GM18517 (cell line): ENCODE results near the gene ZCCHC18.
"Not testable (repeated sequence)": the region's sequence is repeated elsewhere in the genome, so short reads cannot be mapped to it uniquely, and the experiment has no call there.

ENCODE experiments used
- ATAC-seq: cut with Tn5 transposase; IDR thresholded peaks from one replicate; pipeline ENCODE4 v1.9.1; 2021; ENCODE audit warnings: mild to moderate bottlenecking, moderate library complexity; ENCODE audit not compliant: unreplicated experiment

ZCCHC18 gene

DNA sequence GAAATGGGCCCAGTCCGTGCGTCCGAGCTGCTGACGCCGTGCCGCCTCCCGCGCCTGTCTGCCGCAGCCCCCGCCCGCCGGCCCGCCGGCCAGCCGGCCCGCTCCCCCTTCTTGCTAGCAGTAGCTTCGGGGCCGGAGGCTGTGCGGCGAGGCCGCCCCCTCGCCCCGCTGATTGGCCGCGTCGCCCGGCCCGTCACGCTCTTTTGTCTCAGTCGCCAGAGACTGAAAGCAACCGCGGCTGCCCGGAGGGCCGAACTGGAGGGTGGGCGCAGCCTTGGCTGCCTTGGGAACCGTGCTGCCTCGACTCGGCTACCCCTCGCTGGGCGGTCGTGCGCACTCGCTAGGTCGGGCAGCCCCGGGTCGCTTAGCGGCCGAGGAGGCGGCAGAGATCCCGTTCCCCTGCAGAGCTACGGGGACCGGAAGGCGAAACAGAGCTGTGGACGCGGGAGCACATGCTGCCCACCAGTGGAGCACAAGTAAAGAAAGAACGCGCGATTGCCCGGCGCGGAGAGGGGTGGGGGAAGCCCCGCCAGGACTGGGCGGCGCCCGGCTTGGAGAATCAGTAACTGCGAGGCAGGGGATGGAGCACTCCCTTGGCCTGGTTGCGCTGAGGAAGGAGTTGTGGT, at the start of gene ZCCHC18:
TSS of gene ZCCHC18 (plus strand) at position 198 of the 626 bp plus-strand sequence. CDS start 1,589 bp downstream, outside the sequence.
- peak; percentile 71 for ATAC-seq

DNA sequence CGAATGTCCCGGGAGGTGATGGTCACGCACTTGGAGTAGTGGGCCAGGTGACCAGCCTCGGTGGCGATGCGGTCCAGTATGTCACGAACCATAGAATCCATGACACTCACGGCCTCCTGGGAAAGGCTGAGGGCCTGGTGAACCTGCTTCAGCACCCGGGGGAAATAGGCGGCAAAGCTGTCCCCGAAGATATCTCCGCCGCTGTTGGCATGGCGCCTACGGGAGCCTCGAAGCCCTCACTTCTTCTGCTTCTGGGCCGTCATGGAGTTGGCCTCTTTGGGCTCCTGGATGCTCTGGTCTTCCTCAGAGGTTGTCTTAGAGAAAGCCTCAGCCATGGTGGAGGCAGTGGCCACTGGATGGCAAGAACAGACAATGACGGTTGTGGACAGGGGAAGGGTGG, 49.7 kb upstream of the ZCCHC18 start:
- not testable (repeated sequence) for ATAC-seq

GRCh38 chrX:104075778-104076445, 36.4 kb upstream of the ZCCHC18 start, which contains the start of gene TMSB15C:
Gene TMSB15C, minus strand, starts transcription at chrX:104076236.
- peak; percentile 97 for ATAC-seq

- not testable (repeated sequence) for ATAC-seq
These were observed 34.5 kb upstream of the ZCCHC18 start for GRCh38 chrX:104077854-104078253.

- ATAC-seq = no peak
These were observed 28.3 kb upstream of the ZCCHC18 start for GRCh38 chrX:104084063-104084462.

DNA sequence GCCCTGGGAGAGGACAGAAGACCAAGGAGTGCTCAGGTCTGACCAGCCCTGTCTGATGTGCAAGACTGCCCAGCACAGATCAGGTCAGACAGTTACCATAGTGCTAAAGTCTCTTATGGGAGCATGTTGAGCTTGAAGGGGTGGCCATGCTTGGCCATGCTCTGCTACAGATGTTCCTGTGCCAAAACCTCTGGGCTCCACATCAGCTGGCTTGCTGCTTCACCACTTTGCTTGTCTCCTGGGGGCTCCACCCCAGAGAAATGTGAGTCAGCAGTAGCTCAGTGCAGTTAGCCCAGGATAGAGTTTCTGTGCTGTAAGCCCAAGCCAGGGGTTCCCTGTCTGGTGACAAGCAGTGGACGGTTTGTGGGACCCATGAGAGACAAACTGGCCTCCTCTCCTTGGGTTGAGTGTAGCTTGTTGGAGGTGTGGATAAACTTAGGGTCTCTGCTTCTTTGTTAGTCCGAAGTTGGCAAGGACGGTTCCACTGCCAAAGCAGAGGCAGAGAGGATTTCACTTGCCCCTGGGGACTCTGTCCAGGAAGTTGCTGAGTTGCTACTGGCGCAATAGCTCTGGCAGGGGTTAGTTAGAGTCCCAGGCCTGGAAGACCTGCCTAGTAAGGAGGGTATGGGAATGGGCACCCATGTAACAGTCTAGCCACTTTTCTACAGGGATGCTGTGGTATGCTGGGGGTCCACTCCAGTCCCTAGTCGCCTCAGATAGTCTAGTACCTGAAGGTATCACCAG, 27.6 kb upstream of the ZCCHC18 start:
- ATAC-seq = no peak

- no peak for ATAC-seq
These were observed 26.8 kb upstream of the ZCCHC18 start for GRCh38 chrX:104085477-104085876.

- no peak for ATAC-seq
These were observed 26.4 kb upstream of the ZCCHC18 start for GRCh38 chrX:104085919-104086318.

GRCh38 chrX:104098151-104098808, 14.0 kb upstream of the ZCCHC18 start:
- ATAC-seq = peak; percentile 86

DNA sequence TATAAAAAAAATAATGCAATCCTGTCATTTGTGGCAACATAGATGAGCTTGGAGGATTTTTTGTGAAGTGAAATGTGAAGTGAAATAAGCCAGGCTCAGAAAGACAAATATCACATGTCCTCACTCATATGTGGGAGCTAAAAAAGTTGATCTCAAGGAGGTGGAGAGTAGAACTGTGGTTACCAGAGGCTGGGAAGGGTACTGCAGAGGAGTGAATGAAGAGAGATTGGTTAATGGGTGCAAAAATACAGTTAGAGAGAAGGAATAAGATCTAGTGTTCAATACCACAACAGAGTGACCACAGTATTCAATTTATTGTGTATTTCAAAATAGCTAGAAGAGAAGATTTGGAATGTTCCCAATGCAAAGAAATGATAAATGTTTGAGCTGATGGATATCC, 13.4 kb upstream of the ZCCHC18 start:
- no peak for ATAC-seq

- no peak for ATAC-seq
These were observed 7.6 kb upstream of the ZCCHC18 start for GRCh38 chrX:104104676-104105075.

DNA sequence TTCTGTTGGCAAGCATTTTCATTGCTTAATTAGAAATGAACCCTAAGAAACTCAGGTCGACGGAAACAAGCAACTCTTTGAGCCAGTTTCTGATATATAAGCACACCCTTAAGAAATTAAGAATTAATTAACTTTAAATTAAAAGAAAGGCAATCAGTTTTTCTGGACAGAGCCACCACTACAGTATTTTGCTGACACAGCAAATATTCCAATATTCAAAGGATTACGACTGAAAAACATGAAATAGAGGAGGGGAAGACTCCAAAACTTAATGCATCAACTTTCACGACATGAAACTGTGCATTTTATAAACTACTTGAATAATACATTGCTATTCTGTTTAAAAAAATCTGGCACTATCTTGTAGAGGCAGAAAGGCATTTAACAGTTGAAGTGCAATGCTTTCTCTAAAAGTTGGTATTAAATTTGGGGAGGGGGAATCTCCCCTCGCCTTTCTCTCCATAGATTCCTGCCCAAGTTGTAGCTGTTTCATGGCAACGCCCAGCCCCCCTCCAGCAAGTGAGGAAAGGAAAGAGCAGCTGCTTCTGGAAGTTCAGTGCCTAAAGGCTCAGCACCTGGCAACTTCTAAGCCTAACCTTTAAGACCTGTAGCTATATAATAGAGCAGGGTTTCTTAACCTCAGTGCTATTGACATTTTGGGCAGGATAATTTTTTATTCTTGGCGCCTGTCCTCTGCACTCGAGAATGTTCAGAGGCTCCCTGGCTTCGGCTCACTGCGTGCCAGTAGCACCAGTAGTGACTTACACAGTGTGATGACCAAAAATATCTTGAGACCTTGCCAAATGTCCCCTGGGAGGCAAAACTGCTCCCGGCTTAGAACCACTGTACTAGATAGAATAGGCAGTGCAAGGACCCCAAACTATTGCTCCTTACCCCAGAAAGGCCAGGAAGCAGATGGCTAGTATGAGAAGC, 6.7 kb upstream of the ZCCHC18 start:
- no peak for ATAC-seq

DNA sequence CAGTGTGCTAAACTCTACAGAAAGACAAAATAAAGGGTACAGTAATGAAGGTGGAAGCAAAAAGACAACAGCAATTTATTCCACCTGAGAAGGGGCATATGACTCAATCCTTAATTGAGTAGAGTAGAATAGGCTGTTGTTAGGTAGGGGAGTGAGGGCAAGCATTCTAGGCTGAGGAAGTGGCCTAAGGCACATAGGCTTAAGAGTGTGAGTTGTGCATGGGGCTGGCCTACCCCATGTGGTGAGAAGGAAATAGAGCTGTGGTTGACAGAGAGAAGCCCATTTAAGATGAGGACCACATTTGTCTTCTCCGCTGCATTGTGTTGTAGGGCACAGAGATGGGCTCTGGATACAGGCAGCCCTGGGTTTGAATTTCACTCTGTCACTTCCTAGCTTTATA, 3.4 kb upstream of the ZCCHC18 start:
- no peak for ATAC-seq

DNA sequence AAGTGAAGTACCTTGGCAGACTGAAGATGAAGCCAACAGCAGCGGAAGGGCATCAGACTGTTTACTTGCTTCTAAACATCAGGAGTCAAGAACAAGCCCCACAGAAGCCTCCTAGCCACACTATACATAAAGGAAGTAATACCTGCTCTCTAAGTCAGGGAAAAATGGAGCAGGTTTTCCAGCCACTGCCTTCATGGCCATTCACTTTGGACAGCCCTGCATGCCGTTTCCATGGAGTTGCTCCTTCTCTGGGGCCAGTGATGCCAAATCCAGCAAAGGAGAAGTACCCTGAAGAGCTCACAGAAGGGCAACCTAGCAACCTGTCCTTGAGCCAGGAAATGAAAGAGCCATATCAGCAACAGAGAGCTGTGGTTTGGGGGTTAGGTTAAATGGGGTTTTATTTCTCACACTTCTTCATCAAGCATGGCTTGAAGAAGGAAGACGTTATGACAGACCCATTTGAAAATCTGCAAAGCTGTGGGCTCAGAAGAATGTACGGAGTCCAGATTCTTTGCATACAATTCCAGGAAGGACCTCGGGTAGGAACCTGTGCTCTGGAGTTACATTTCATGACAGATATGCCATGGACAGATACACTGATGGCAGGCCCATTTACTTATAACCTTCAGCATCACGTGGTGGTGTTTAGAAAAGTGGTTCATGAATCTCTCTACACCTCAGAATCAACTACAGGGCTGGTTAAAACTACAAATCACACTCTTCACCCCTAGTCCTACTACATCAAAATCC, 1.7 kb upstream of the ZCCHC18 start:
- peak; percentile 58 for ATAC-seq

GRCh38 chrX:104113222-104113965, 1.1 kb downstream of the ZCCHC18 start:
- ATAC-seq = peak; percentile 30

GRCh38 chrX:104117759-104118158, 5.4 kb downstream of the ZCCHC18 start:
- ATAC-seq = no peak

DNA sequence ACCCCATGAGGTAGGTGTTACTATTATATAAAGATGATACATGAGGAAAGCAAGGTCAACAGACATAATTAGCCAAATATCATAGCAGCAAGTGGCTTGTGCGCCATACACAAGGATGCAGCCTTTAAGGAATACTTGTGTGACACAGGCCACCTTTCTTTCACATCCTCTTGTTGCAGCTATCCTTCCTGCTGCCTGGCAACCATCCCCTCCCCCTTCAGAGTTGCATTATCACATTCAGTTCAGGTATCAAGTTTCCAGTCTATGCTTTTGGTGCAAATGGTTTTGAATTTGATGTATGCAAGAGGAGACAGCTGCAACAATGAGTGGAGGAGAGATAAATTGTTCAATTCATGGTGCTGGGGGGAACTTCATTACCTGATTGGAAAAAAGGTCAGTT, 6.4 kb downstream of the ZCCHC18 start:
- ATAC-seq = no peak

DNA sequence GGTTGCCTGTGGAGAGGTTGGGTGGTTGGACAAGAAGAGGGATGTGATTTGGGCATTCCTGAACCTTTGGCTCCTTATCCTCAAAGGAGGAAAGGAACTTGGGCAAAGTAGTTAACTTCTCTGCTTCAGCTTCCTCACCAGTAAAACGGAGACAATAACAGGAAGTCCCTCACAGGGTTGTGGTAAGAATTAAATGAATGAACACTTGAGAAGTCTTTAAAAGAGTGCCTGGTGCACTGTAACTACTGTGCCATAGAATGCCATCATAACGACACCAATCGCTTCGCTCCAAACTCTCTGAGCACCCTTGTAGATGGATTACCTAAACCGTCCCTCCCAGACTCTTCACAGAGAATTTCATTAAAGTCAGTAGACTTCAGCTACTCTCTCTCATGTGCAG, 10.5 kb downstream of the ZCCHC18 start:
- no peak for ATAC-seq

DNA sequence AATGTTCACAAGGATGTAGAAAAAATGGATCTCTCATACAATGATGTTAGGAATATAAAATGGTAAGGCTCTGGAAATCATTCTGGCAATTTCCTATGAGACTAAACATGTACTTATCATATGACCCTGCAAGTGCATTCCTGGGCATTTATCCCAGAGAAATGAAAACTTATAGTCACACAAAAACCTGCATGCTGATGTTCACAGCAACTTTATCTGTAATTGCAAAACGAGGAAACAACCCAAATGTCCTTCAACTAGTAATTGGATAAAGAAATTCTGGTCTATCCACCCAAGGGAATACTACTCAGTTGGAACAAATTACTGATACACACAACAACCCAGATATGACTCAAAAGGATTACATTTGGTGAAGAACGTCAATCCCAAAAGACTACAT, 14.5 kb downstream of the ZCCHC18 start:
- ATAC-seq = no peak
